HG03064 (cell line): Measurements from ENCODE around the gene ASCL2.

Experiments
- ATAC-seq: cut with Tn5 transposase; IDR thresholded peaks from one replicate; pipeline ENCODE4 v1.9.1; 2021; ENCODE audit warnings: low read depth; ENCODE audit not compliant: unreplicated experiment

Gene ASCL2, protein sequence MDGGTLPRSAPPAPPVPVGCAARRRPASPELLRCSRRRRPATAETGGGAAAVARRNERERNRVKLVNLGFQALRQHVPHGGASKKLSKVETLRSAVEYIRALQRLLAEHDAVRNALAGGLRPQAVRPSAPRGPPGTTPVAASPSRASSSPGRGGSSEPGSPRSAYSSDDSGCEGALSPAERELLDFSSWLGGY

GRCh38 chr11:2270322-2271076 lies at the start of gene ASCL2:
TSS of gene ASCL2 (minus strand) at chr11:2270588. CDS start at chr11:2270332, 256 bp downstream.
- ATAC-seq: no peak

DNA sequence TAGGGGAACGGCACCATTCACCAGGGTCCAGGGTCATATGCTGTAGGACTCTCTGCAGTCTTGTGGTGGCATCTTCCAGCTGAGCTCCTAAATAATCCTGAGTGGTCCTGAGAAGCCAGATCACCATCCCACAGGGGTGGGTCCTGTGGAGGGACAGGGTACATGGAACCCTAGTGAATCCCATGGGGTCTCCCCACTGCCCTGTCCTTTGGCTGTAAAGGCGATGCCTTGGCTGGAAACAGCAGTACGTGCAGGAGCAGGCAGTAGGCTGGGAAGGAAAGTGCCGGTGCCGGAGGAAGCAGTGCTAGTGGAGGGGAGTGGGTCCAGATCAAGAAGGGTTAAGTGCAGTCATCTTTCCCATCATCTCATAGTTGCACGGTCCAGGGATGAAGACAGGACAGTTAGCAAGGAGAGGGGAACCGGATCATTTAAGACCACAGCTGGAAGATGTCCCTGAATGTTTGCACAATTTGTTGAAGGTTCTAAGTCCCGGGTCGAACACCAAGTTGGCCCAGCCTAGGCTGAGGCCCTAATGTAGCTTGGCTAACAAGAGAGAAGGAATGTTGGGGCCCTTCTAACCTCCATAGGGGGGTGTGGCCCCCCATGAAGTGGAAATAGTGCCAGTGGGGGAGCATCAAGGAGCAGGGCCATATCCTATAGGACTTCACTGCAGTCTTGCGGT lies 49.5 kb upstream of the ASCL2 start:
- no peak for ATAC-seq

GRCh38 chr11:2318707-2319106 lies 48.3 kb upstream of the ASCL2 start:
- no peak for ATAC-seq

- ATAC-seq: no peak
Measured at GRCh38 chr11:2318123-2318522, 47.7 kb upstream of the ASCL2 start.

GRCh38 chr11:2317354-2318050 lies 47.1 kb upstream of the ASCL2 start:
- ATAC-seq: no peak

DNA sequence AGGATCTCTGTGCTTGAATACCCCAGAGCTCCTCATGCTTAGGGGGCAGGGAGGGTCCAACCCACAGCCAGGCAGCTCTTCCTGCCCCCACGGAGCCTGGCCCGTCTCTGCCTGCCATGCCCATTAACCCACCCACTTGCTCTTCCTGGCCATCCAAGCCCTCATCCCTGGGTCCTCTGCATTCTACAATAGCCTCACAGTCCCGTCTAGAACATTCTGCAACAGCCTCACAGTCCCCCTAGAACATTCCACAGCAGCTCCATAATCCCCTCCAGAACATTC lies 46.5 kb upstream of the ASCL2 start:
- no peak for ATAC-seq

GRCh38 chr11:2316169-2316962 lies 46.0 kb upstream of the ASCL2 start:
- no peak for ATAC-seq

DNA sequence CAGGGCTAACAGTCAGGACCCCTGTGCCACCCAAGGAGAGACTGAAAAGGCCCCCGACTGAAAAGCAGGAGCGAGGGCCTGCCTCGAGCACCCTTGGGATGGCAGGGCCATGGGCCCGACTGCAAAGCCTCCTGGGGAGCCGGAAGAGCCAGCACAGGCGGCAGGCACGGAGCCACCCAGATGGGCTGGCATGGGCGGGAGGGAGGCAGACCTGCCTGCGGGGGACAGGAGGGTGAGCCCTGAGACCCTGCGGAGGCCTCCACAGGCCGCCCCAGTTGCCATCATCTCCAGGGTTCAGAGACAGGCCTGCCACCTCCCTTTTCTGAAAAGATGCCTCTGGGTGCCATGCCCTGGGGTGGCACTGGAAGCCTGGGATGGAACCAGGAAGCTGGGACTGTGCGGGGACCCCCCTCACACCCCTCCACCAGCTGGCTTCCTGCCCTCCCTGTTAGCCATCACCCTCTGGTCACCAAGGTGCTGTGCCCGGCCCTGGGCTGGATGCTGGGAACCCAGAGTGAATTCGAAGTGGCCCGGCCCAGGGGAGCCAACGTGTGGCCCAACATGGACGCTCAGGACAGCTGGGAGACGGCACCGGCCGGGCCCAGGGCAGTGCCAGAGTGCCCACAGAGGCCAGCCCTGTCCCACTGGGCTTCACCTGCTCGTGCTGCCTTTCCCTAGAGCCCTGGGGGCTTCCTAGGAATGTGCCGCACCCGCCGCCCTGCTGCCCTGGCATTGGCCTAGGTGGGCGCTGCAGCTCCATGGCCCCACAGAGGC lies 45.2 kb upstream of the ASCL2 start:
- ATAC-seq: no peak

DNA sequence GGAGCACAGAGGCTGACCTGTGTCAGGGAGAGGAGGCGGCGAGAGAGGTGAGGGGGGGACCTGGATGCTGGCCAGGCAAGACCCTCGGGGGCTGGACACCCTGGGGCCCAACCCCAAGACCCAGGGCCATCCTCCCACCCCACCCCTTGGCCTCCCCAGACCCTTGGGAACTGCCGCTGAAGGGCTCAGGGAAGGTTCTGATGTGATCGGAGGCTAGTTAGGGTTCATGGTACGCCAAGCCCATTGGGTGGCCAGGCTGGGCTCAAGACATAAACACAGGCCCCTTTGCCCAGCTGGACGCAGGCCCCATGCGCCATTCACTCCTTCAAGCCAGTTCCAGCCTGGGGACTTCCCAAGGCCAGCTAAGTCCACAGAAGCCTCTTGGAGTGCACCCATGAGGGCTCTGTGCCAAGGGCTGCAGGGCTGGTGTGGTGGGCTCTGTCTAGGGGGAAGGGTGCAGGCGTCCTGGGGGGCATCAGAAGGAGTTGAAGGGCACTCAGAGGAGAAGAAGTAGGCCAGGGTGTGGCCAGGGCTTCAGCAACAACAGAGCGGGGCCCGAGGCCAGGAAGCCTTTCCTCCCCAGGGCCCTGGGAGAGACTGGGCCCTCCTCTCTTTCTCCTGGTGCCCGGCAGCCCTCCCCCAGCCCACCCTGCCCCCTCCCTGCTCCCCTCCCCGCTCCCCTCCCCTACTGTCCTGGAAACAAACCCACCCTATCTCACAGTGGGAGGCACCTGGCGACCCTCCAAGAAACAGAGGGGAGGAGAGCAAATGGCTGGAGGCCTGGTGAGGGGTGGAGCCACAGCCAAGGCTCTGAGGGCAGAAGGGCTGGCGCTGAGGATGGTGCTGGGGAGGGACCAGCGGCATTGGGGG lies 44.4 kb upstream of the ASCL2 start:
- ATAC-seq: no peak

- no peak for ATAC-seq
Measured at GRCh38 chr11:2314136-2314524, 43.7 kb upstream of the ASCL2 start.

DNA sequence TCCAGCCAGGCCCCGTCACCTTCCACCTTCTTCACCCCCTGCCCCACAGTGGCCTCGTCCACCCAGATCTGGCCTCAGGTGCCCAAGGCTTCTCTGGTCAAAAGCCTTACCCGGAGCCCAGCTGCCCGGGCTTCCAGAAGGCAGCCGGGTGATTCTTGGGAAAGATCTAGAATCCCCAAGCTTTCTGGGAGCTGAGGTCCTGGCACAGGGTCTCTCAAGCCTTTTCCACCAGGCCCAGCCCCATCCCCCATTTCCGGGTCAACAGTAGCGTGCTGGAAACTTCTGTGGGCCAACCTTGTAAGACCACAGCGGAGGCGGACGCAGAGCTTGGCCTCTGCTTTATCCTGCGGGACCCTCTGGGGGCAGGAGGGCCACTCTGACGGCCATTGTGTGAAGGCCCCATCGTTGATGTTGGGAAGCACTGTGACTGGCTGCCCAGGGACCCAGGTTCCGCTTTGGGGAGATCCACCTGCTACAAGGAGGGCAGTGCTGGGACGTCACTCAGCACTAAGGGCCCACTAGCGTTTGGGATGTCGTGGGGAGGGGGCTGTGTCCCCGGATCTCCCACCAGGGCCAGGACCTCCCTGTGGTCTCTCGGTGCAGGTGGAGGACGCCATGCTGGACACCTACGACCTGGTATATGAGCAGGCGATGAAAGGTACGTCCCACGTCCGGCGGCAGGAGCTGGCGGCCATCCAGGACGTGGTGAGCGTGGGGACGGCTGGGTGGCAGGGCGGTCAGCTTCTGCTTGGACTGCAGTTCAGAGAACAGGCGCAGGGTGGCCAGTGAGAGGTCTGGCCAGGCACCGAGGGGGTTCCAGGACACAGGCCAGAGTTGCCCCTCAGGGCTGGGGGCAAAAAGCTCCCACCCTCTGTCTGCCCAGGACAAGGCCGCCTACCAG lies 42.9 kb upstream of the ASCL2 start:
- ATAC-seq: no peak

DNA sequence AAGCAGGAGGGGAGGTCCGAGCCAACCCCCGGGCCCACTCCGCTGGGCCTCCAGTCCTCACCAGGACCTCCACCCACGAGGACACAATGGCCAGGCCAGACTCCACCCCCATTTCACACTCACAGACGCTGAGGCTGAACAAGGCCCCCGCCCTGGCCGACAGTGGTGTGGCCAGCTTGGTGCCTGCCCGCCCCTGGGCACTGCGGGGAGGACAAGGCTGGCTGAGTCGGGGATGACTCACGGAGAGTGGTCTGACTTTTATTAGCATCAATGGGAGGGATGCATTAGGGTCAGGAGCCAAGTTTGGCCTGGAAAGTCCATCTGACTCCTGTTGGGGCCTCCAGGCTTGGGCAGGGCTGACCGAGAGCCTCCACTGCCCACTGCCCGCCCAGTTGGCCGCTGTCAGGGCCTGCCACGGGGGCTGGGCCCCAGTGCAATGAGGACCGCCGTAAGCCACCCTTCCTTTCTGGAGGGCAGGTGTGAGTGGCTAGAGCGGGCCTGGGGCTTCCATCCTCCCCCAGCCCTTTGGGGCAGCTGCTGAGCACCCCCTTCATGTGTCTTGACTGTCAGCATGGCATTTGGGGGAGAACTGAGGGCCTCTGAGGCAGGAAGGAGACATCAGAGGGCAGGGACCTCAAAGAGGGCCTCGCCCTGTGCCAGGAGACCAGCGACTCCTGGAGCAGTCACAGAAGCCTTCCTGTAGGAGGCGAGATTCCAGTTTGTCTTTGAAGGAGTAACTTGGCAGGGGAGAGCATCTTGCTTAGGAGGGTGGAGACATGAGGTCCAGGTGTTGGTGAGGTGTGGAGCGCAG lies 42.0 kb upstream of the ASCL2 start:
- ATAC-seq: no peak

DNA sequence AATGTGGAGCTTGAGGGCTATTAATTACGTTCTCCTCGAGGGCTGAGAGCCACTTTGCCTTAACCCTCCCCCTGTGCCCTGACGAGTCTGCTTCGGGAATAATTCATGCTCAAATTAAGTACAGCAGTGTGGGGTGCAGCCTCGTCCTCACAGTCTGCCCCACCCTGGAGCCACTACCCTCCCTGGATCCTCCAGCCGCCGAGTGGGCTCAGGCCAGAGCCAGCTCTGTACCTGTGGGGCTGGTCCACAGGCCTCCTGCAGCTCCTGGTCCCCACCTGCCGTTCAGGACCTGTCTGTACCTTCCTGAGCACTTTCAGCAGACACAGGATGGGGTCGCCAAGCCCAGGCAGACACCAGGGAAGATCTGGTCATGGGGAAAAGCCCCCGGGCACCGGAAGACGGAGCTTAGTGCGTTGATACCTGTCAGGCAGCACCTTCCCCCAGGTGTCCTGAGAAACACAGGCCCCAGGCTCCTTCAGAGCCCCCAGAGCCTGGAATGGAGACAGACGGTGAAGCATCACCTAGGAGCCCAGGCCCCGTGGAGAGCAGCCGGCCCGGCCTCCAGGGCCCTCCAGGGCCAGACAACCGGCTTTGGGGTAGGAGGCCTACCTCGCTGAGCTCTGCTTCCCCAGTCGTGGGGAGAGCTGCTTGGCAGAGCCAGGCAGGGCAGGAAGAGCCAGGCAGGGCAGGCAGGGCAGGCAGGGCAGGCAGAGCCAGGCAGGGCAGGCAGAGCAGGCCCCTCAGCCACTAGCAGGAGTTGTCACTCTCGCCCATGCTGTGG lies 41.2 kb upstream of the ASCL2 start:
- no peak for ATAC-seq

GRCh38 chr11:2310786-2311352 lies 40.5 kb upstream of the ASCL2 start:
- ATAC-seq: no peak

DNA sequence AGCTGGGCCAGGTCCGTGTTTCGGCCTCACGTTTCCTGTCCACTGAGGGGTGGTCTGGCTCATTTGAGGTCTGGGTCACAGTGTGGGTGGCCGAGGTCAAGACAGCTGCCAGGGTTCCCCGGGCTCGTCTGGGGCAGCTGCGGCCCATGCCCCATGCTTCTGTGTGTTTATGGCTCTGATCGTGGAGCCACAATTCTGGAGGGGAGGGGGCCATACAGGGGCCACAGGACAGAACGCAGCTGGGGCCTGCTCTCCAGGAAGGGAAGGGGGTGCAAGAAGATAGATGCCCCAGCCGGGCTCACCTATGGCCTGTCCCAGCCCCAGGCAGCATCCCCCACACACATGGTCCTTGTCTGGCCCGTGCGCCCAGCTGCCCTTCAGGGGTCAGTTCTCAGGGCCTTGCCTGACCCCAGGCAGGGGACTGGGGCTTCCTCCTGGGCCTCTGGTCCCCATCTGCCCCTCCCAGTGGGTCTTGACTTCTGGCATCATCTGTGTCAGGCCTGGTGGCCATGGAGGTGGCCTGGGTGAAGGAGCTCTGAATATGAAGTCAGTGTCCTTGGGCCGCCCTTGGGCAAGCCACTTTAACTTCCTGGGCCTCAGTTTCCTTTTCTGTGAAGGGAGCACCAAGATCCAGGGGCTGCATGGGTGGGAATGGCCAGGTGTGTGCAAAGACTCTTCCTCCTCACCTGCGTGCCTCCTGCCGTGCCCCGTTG lies 39.8 kb upstream of the ASCL2 start:
- ATAC-seq: no peak
